Osteoblast (primary cell): Measurements from ENCODE around the gene GNAL. TPM values are rescaled to one million over a fixed set of nuclear protein-coding genes. Genes with fewer than 3 reads are reported as not detected.
"Not testable (repeated sequence)": the region's sequence is repeated elsewhere in the genome, so short reads cannot be mapped to it uniquely, and the experiment has no call there.

Source experiments
- DNase-seq: peaks from one replicate; pipeline ENCODE4 v3.0.0; 2011; ENCODE audit warnings: low spot score, mixed read lengths; ENCODE audit not compliant: insufficient read length; ENCODE audit errors: missing footprints
- H2AFZ ChIP-seq: 2 replicates; pipeline ENCODE4 v1.6.0; 2011; ENCODE audit warnings: mild to moderate bottlenecking, low read length
- H3K27ac ChIP-seq: 2 replicates; pipeline ENCODE4 v1.5.1; 2011; ENCODE audit warnings: mild to moderate bottlenecking, low read depth, low read length, moderate library complexity
- H3K27me3 ChIP-seq: 2 replicates; pipeline ENCODE4 v1.6.0; 2012; ENCODE audit warnings: mild to moderate bottlenecking, control low read depth, inconsistent platforms, low read length, moderate library complexity; ENCODE audit not compliant: insufficient read depth
- H3K36me3 ChIP-seq: 2 replicates; pipeline ENCODE4 v1.5.1; 2011; ENCODE audit warnings: mild to moderate bottlenecking, low read length, control low read depth, moderate library complexity; ENCODE audit not compliant: insufficient read depth
- H3K4me1 ChIP-seq: 2 replicates; pipeline ENCODE4 v1.5.1; 2011; ENCODE audit warnings: mild to moderate bottlenecking, low read length, control low read depth, moderate library complexity; ENCODE audit not compliant: insufficient read depth
- H3K4me2 ChIP-seq: 2 replicates; pipeline ENCODE4 v1.6.0; 2011; ENCODE audit warnings: mild to moderate bottlenecking, low read length; ENCODE audit not compliant: insufficient read depth
- H3K4me3 ChIP-seq: fragments of 200-600 bp; sonication (generic); 3 replicates; pipeline ENCODE4 v1.5.1; 2012; ENCODE audit warnings: mild to moderate bottlenecking, low read length, inconsistent platforms; ENCODE audit not compliant: insufficient read depth
- H3K79me2 ChIP-seq: 2 replicates; pipeline ENCODE4 v1.6.0; 2012; ENCODE audit warnings: mild to moderate bottlenecking, low read length, control low read depth, inconsistent platforms; ENCODE audit not compliant: insufficient read depth
- H3K9me3 ChIP-seq: 2 replicates; pipeline ENCODE4 v1.5.1; 2011; ENCODE audit warnings: low read depth, low read length, control low read depth
- H4K20me1 ChIP-seq: 2 replicates; pipeline ENCODE4 v1.6.0; 2012; ENCODE audit warnings: mild to moderate bottlenecking, low read length, control low read depth; ENCODE audit not compliant: insufficient read depth
- total RNA-seq: library from RNA; depleted of rRNA; stranded (reverse); fragments of >200 nt; gene quantifications from 2 replicates; pipeline ENCODE4 v1.2.3, GENCODE V29; 2012
- TF ChIP-seq, protein P1 (sequence below): IDR thresholded peaks from 2 replicates; pipeline ENCODE4 v1.5.1; 2011; ENCODE audit warnings: mild to moderate bottlenecking, low read depth, low read length, moderate library complexity; ENCODE audit errors: extremely low read depth

The GNAL gene
- total RNA-seq, result 0.59 and 0.72 TPM in 2 replicates

DNA sequence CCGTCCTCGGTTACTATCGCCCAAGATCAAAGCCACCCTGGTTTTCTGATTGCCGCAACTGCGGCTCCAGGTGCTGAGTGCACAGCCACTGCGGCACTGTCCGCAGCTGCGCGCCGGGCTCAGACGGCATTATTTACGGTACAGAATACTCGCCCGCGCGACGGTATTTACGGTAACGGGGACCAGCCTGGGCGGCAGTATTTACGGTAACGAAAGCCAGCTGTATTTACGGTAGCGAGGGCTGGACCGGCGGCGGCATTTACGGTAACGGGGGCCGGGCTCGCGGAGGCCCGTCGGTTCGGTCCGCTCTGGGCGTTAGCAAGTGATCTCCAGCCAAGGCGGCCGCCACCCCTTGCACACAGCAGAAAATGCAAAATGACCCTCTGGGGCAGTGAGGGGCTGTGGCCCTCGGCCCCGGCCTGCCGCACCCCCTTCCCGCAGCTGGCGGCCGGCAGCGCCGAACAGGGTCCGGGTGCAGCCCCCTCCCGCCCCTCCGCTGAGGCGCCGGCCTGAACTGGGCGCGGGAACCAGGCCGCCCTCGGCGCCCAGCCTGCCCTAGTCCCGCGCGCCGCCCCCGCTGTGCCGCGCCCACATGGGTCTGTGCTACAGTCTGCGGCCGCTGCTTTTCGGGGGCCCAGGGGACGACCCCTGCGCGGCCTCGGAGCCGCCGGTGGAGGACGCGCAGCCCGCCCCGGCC, at the start of gene GNAL:
GNAL (plus strand) TSS at position 293 of the 697 bp plus-strand sequence; CDS start at position 593, 300 bp downstream.
- H4K20me1 ChIP-seq, result no peaks in the 10 kb centered on the region
- DNase-seq, result peak; percentile 92
- H3K27ac ChIP-seq, result no peak within 1 kb of the TSS
- TF ChIP-seq, protein P1, sequence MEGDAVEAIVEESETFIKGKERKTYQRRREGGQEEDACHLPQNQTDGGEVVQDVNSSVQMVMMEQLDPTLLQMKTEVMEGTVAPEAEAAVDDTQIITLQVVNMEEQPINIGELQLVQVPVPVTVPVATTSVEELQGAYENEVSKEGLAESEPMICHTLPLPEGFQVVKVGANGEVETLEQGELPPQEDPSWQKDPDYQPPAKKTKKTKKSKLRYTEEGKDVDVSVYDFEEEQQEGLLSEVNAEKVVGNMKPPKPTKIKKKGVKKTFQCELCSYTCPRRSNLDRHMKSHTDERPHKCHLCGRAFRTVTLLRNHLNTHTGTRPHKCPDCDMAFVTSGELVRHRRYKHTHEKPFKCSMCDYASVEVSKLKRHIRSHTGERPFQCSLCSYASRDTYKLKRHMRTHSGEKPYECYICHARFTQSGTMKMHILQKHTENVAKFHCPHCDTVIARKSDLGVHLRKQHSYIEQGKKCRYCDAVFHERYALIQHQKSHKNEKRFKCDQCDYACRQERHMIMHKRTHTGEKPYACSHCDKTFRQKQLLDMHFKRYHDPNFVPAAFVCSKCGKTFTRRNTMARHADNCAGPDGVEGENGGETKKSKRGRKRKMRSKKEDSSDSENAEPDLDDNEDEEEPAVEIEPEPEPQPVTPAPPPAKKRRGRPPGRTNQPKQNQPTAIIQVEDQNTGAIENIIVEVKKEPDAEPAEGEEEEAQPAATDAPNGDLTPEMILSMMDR, result no peak
- no peaks in the 10 kb centered on the region for H3K9me3 ChIP-seq
- no peaks in the 10 kb centered on the region for H3K36me3 ChIP-seq
- no peaks in the 10 kb centered on the region for H3K4me1 ChIP-seq
- H3K27me3 ChIP-seq, result peaks cover 25% of the 10 kb centered on the region
- no peaks in the 10 kb centered on the region for H3K79me2 ChIP-seq
- H2AFZ ChIP-seq, result peak within 1 kb of the TSS; percentile 72
- peak within 1 kb of the TSS; percentile 65 for H3K4me3 ChIP-seq
- peak within 1 kb of the TSS; percentile 79 for H3K4me2 ChIP-seq

- not testable (repeated sequence) for H3K27ac ChIP-seq, H3K4me3 ChIP-seq, H3K4me2 ChIP-seq, H3K27me3 ChIP-seq, H3K9me3 ChIP-seq, H3K36me3 ChIP-seq, H2AFZ ChIP-seq, DNase-seq, H3K79me2 ChIP-seq, H4K20me1 ChIP-seq, H3K4me1 ChIP-seq
These were observed 41.8 kb upstream of the GNAL start for GRCh38 chr18:11647310-11647709.

GRCh38 chr18:11647804-11648203, 41.3 kb upstream of the GNAL start:
- H4K20me1 ChIP-seq, result not testable (repeated sequence)

DNA sequence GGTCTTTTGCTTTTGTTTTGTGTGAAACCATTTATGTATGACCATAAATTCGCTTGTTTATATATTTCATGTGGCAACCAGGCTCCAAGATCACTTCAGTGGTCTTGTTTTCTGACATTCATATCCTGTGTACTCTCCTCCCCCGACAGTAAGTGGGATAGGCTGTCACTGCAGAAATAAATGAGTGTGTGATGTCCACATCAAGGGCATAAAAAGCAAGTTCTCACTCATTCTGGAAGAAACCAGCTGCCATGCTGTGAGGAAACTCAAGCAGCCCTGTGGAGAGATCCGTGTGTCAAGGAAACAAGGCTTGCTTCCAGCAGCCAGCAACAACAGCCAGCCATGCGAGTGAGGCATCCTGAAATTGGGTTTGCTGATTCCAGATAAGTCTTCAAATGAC, 39.2 kb upstream of the GNAL start:
- TF ChIP-seq, protein P1, result no peak
- H2AFZ ChIP-seq, result no peak overlapping the region
- no peak for DNase-seq
- H3K36me3 ChIP-seq, result no peaks in the 10 kb centered on the region
- no peak overlapping the region for H3K4me3 ChIP-seq
- no peaks in the 10 kb centered on the region for H3K9me3 ChIP-seq
- H3K27me3 ChIP-seq, result peaks cover 5% of the 10 kb centered on the region
- no peak overlapping the region for H3K27ac ChIP-seq
- no peak overlapping the region for H3K4me2 ChIP-seq
- H3K79me2 ChIP-seq, result no peaks in the 10 kb centered on the region
- no peaks in the 10 kb centered on the region for H3K4me1 ChIP-seq
- H4K20me1 ChIP-seq, result no peaks in the 10 kb centered on the region

More at GRCh38 chr18:11647804-11648203, 41.3 kb upstream of the GNAL start:
- H3K27ac ChIP-seq, H3K4me1 ChIP-seq, H3K27me3 ChIP-seq, H3K4me3 ChIP-seq, H3K4me2 ChIP-seq, H3K79me2 ChIP-seq, DNase-seq, H3K9me3 ChIP-seq, H3K36me3 ChIP-seq, H2AFZ ChIP-seq: not testable (repeated sequence)

- Histone ChIP-seq H3K9me3 (no peaks in the 10 kb centered on the region), H4K20me1 (no peaks in the 10 kb centered on the region), H3K79me2 (no peaks in the 10 kb centered on the region), H3K4me2 (no peak overlapping the region), H2AFZ (no peak overlapping the region), H3K36me3 (no peaks in the 10 kb centered on the region), H3K27me3 (peaks cover 12% of the 10 kb centered on the region), H3K4me1 (no peaks in the 10 kb centered on the region), H3K4me3 (no peak overlapping the region), H3K27ac (no peak overlapping the region)
- DNase-seq, result no peak
- TF ChIP-seq, protein P1, result no peak
These were observed 37.2 kb upstream of the GNAL start for GRCh38 chr18:11651899-11652298.
